Heart left ventricle (tissue), 13 donors: Measurements from ENCODE around the gene KCNRG.

ENCODE experiments used
- POLR2A ChIP-seq, 2 donors: fragments of 450-650 bp; IDR thresholded peaks; one replicate each; pipeline ENCODE4 v1.6.1; 2017; ENCODE audit warnings: antibody characterized with exemption in 2 of 2, mild to moderate bottlenecking in 2 of 2, moderate library complexity in 2 of 2
- TF ChIP-seq, protein P1 (sequence below), 12 donors: fragments of 200-600 bp; sonication (generic) in 4 of 12; IDR thresholded peaks; one replicate each; pipeline versions ENCODE4 v1.5.0 to v1.8.0; 2018 to 2022; ENCODE audit warnings: antibody characterized with exemption in 12 of 12, mild to moderate bottlenecking in 5 of 12
- donor health status: ischemic (EF 13 %, LVEDD 7.1; RV severe dilation, severe dysfunction).
- donor health status: DM: no; HTN: yes; CAD: no.
- donor health status: DM: no; HTN: no; CAD: no.
- donor health status: ischemic (EF 25% LVEDD 6.9; RV normal size, moderate dysfunction).
- donor health status: ischemic (EF 25% LVEDD 5.7; RV mildly dilated, moderate dysfunction).
- donor health status: ischemic (EF 35%, LVEDD 5.7; RV mildly dilated, moderate dysfunction).
- donor health status: nonischemic (EF 11% LVEDD 7.7; RV severe dilation, severe dysfunction).
- donor health status: DM: yes; HTN: yes; CAD: no.
- donor health status: PGD.
- donor health status: ischemic (EF 29% LVEDD 5.4; RV normal size, mild dysfunction).
- donor health status: nonischemic (EF 23%, LVEDD 6.1; RV moderate dilation, normal function).

DNA sequence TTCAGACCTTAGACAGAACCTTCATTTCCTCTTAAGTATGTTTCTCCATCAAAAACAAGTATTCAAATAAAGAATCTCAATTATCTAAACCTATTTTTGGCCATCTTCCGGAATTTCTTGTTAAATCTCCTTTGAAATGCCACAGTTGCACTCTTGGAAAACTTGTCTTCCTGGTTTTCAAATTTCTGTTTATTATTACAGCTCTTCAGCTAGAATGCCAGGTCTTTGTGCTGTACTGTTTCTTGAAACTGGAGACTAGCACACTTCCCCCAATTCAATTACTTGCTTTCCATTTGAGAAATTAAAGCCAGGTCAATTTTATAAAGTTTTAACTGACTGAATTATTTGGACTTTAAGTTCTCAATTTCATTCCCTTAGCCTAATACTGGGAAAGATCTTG lies 10.2 kb downstream of the KCNRG start:
- TF ChIP-seq, protein P1, sequence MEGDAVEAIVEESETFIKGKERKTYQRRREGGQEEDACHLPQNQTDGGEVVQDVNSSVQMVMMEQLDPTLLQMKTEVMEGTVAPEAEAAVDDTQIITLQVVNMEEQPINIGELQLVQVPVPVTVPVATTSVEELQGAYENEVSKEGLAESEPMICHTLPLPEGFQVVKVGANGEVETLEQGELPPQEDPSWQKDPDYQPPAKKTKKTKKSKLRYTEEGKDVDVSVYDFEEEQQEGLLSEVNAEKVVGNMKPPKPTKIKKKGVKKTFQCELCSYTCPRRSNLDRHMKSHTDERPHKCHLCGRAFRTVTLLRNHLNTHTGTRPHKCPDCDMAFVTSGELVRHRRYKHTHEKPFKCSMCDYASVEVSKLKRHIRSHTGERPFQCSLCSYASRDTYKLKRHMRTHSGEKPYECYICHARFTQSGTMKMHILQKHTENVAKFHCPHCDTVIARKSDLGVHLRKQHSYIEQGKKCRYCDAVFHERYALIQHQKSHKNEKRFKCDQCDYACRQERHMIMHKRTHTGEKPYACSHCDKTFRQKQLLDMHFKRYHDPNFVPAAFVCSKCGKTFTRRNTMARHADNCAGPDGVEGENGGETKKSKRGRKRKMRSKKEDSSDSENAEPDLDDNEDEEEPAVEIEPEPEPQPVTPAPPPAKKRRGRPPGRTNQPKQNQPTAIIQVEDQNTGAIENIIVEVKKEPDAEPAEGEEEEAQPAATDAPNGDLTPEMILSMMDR (IDR thresholded peaks at IDR 0.05): no peak
- TF ChIP-seq POLR2A (IDR thresholded peaks at IDR 0.05): no peak
